SK-N-MC (cell line): ENCODE data around the gene PPP1R26.

ENCODE experiments used
- EZH2 ChIP-seq: fragments of 200-600 bp; sonication (generic); IDR thresholded peaks from one replicate; pipeline ENCODE4 v1.6.1; 2017; ENCODE audit warnings: antibody characterized with exemption
- POLR2AphosphoS5 ChIP-seq: IDR thresholded peaks from 2 replicates; pipeline ENCODE4 v1.6.1; 2012; ENCODE audit warnings: mild to moderate bottlenecking, low read depth, low read length, borderline replicate concordance

DNA sequence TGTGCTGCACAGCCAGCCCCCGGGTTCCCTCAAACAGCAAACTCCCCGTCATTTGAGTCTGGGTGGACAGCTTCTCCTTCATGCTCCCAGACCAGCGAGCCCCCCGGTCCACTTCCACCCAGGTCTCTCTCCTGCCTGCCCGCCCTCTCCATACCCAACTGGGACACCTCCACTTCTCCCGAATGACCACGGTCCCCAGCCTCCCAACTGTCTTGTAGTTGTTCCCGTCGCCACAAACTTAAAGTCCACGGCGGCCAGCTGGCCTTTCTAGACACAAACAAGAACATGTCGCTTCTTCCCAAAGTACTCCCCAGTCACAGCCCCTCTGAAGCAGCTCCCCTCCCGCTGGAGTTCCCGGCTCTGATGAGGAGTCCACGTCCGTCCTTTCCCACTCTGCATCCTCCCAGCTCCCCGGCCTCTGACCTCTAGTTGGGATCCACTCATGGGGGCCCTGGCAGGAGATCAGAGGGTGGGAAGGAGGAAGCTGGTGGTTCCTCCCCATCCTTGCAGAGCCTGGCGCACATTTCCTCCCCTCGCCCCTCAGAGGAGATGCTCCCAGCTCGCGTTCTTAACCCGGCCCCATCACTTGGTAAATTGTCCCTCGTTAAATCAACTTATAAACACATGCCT lies 24.1 kb upstream of the PPP1R26 start:
- TF ChIP-seq POLR2AphosphoS5: no peak
- no peak for TF ChIP-seq EZH2
